HG02973 (cell line): ENCODE results near the gene FFAR4.

Experiments used
- ATAC-seq: cut with Tn5 transposase; IDR thresholded peaks from one replicate; pipeline ENCODE4 v1.9.1; 2021; ENCODE audit warnings: moderate library complexity; ENCODE audit not compliant: unreplicated experiment

Gene FFAR4

GRCh38 chr10:93599335-93599734, 32.9 kb downstream of the FFAR4 start:
- no peak for ATAC-seq

- no peak for ATAC-seq
Measured at GRCh38 chr10:93599778-93600177, 33.3 kb downstream of the FFAR4 start.

GRCh38 chr10:93600446-93601145, 34.1 kb downstream of the FFAR4 start:
- ATAC-seq = no peak

GRCh38 chr10:93601146-93601773, 34.8 kb downstream of the FFAR4 start, which contains the start of gene RBP4:
TSS of gene RBP4 (minus strand) at chr10:93601235. CDS start at chr10:93601028, 207 bp downstream.
- ATAC-seq = no peak

GRCh38 chr10:93601774-93602162, 35.3 kb downstream of the FFAR4 start:
- no peak for ATAC-seq

GRCh38 chr10:93603023-93603422, 36.6 kb downstream of the FFAR4 start:
- ATAC-seq = no peak

- ATAC-seq = no peak
Measured at GRCh38 chr10:93604146-93604545, 37.7 kb downstream of the FFAR4 start.

- ATAC-seq = no peak
Measured at GRCh38 chr10:93608421-93608820, 42.0 kb downstream of the FFAR4 start.

- no peak for ATAC-seq
Measured at GRCh38 chr10:93612311-93612710, 45.8 kb downstream of the FFAR4 start, which contains the start of gene PDE6C. TSS of gene PDE6C (plus strand) at chr10:93612537. CDS start at chr10:93612726, 189 bp downstream.

- ATAC-seq = no peak
Measured at GRCh38 chr10:93613126-93613525, 46.7 kb downstream of the FFAR4 start.

GRCh38 chr10:93614101-93614825, 47.8 kb downstream of the FFAR4 start:
- no peak for ATAC-seq

GRCh38 chr10:93615576-93616235, 49.2 kb downstream of the FFAR4 start:
- ATAC-seq = no peak

- no peak for ATAC-seq
Measured at GRCh38 chr10:93620925-93621324, 54.5 kb downstream of the FFAR4 start.

GRCh38 chr10:93622942-93623341, 56.5 kb downstream of the FFAR4 start:
- ATAC-seq = no peak

GRCh38 chr10:93628858-93629257, 62.4 kb downstream of the FFAR4 start:
- ATAC-seq = no peak

- ATAC-seq = no peak
Measured at GRCh38 chr10:93629647-93630305, 63.3 kb downstream of the FFAR4 start.

- ATAC-seq = no peak
Measured at GRCh38 chr10:93630625-93631557, 64.4 kb downstream of the FFAR4 start.
